Stimulated activated memory B cell treated with anti-CD40 and anti-IgM and Interleukin-4, amounts not matched to agents 10 μg/mL and 1 μg/mL and 100 μg/mL, for 72 hours (primary cell): ENCODE results near the gene FGD2.

Experiments
- ATAC-seq: fragments of 150-1000 bp; cut with Tn5 transposase; 2 replicates; pipeline ENCODE4 v1.10.0; 2021
- H3K27ac Mint-ChIP-seq: one replicate; pipeline ENCODE4 v1.8.0; 2022; ENCODE audit warnings: mild to moderate bottlenecking, mixed read lengths
- H3K27me3 Mint-ChIP-seq: one replicate; pipeline ENCODE4 v1.8.0; 2022; ENCODE audit warnings: mixed read lengths
- H3K36me3 Mint-ChIP-seq: one replicate; pipeline ENCODE4 v1.8.0; 2022; ENCODE audit warnings: mixed read lengths
- H3K4me1 Mint-ChIP-seq: one replicate; pipeline ENCODE4 v1.8.0; 2022; ENCODE audit warnings: mixed read lengths
- H3K4me3 Mint-ChIP-seq: one replicate; pipeline ENCODE4 v1.8.0; 2022; ENCODE audit warnings: mild to moderate bottlenecking, moderate library complexity, mixed read lengths
- H3K9me3 Mint-ChIP-seq: one replicate; pipeline ENCODE4 v1.8.0; 2022; ENCODE audit warnings: mixed read lengths

Gene FGD2, protein sequence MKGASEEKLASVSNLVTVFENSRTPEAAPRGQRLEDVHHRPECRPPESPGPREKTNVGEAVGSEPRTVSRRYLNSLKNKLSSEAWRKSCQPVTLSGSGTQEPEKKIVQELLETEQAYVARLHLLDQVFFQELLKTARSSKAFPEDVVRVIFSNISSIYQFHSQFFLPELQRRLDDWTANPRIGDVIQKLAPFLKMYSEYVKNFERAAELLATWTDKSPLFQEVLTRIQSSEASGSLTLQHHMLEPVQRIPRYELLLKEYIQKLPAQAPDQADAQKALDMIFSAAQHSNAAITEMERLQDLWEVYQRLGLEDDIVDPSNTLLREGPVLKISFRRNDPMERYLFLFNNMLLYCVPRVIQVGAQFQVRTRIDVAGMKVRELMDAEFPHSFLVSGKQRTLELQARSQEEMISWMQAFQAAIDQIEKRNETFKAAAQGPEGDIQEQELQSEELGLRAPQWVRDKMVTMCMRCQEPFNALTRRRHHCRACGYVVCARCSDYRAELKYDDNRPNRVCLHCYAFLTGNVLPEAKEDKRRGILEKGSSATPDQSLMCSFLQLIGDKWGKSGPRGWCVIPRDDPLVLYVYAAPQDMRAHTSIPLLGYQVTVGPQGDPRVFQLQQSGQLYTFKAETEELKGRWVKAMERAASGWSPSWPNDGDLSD

DNA sequence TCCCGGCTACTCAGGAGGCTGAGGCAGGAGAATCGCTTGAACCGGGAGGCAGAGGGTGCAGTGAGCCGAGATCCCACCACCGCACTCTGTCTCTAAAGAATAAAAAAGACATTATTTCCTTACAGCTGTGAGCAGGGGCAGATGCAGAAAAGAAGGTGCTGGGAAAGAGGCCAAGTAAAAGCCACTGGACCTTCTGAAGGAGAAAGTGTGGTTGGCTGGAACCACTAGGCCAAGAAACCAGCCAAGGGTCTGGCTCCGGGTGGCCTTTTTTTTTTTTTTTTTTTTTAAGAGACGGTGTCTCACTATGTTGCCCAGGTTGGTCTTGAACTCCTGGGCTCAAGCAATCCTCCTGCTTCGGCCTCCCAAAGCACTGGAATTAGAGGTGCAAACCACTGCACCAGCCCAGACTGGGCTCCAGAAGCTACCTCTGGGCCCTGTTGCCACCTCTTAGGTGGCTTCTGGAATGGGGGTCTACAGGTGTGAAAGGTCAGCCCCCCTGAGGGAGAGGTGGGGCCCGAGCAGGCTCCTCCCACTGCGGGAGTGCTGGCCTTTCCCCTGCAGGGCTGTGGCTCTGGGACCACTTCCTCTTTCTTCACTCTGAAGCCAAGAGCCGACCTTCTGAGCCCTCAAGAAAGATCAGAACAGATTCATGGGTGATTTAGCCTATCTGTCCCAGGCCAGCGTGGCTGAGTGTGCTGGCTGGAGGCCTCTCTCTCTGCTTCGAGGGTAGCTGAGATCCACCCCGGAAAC lies at the start of gene FGD2:
Gene FGD2 (plus strand): TSS at position 595 of the 750 bp plus-strand sequence. CDS start 163 bp downstream, outside the sequence.
- Mint-ChIP-seq H3K27ac (peak within 1 kb of the TSS; percentile 94), H3K4me3 (peak within 1 kb of the TSS; percentile 97), H3K4me1 (peaks cover 68% of the 10 kb centered on the region), H3K36me3 (peaks cover 16% of the 10 kb centered on the region), H3K9me3 (no peaks in the 10 kb centered on the region), H3K27me3 (no peaks in the 10 kb centered on the region)
- peak; percentile 88 for ATAC-seq

DNA sequence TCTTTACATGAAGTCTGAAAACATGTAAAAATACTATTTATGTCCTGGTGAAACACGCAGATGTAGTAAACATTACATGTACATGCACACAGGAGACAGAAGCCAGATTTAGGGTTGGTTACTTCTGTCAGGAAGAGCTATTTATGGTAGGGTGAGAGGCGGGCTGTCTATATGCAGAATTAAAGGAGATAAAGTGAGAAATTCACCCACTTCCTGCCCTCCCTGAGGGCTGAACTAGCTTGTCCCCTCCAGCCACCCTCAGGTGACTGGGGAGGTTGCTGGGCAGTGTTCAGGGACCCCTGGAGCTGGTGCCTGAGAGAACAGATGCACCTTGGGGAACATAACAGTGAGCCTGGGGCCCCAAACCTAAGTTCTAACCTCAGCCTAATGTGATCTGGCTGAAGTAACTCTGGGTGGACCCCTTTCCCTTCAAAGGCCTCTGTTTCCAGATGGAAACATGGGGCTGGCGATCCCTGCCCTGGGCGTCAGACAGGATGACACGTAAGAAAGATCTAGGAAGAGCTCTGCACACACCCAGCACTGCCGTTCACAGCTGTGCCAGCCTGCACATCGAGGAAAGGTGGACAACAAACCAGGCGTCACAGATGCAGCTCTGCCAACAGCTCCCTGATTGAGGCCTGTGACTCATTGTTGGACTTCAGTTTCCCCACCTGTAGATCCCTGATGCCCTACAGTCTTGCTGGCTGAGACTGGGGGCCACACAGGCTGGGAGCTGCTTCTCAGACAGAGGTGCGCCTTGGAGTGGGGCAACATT lies 49.6 kb upstream of the FGD2 start:
- no peaks in the 10 kb centered on the region for H3K9me3 Mint-ChIP-seq
- no peak overlapping the region for H3K27ac Mint-ChIP-seq
- H3K4me3 Mint-ChIP-seq = no peak overlapping the region
- peaks cover 21% of the 10 kb centered on the region for H3K4me1 Mint-ChIP-seq
- no peaks in the 10 kb centered on the region for H3K27me3 Mint-ChIP-seq
- no peaks in the 10 kb centered on the region for H3K36me3 Mint-ChIP-seq
- ATAC-seq = no peak

DNA sequence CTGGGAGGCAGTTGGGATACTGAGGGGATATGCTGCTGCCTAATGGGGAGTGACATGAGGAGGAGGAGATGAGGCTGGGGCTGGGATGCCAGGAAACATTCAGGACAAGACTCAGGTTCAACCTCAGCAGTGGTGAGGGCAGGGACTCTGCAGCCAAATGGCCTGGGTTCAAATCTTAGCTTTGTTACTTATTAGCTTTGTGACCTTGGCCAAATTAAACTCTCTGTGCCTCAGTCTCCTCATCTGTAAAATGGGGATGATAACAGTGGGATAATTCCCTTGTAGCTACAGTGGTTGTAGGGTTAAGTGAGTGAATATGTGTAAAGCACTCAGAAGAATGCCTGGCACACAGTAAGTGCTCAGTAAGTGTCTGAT lies 49.0 kb upstream of the FGD2 start:
- ATAC-seq = no peak
- Mint-ChIP-seq H3K36me3 (no peaks in the 10 kb centered on the region), H3K4me1 (peaks cover 21% of the 10 kb centered on the region), H3K9me3 (no peaks in the 10 kb centered on the region), H3K27ac (no peak overlapping the region), H3K4me3 (no peak overlapping the region), H3K27me3 (no peaks in the 10 kb centered on the region)

DNA sequence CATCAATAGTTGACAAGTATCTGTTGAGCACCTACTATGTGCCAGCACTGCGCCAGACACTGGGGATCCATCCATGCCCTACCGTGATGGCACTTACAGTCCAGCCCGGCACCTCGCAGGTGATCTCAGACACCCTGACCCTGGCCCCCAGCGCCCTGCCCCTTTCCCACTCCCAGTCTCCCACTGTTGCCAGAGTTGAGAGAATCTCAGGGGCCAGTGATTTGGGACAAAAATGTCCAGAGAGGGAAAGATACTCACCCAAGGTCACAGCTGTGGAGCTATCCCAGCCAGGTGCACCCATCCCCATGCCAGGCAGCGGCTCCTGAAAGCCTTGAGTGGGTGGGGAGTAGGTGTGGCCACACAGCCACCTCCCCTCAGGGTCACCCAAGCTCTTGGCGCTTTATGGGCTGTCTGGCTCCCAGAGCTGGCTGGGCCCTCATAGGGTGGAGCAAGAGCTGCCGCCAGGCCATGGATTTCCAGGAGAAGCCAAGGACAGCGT lies 47.6 kb upstream of the FGD2 start:
- H3K27ac Mint-ChIP-seq = no peak overlapping the region
- ATAC-seq = no peak
- no peaks in the 10 kb centered on the region for H3K36me3 Mint-ChIP-seq
- H3K27me3 Mint-ChIP-seq = no peaks in the 10 kb centered on the region
- no peaks in the 10 kb centered on the region for H3K9me3 Mint-ChIP-seq
- H3K4me1 Mint-ChIP-seq = peaks cover 31% of the 10 kb centered on the region
- no peak overlapping the region for H3K4me3 Mint-ChIP-seq

DNA sequence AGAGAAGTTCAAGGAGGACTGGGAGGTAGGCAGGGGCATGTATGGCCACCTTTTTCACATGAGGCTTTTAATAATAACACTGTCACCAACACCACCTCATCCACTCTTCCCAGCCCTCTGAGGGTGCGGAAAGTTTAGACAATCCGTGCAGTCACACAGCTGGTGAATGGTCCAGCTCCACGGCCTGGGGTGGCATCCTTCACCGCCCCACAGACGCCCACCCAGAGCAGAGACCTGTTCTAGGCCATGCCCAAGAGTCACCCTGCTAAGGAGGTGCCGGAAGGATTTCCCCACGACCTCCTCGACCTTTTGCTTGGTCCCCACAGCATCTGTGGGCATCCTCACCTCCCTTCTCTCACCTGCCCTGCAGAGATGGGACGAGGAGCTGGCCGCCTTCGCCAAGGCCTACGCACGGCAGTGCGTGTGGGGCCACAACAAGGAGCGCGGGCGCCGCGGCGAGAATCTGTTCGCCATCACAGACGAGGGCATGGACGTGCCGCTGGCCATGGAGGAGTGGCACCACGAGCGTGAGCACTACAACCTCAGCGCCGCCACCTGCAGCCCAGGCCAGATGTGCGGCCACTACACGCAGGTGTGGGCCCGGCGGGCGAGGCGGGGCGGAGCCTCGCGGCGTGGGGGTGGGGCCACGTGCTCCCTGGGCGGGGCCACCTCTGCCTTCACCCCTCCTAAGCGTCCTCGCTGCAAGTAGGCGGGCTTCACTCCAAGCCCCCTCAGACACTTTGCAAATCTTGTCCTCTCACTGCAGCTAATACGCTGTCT lies 46.5 kb upstream of the FGD2 start:
- H3K36me3 Mint-ChIP-seq = no peaks in the 10 kb centered on the region
- no peak overlapping the region for H3K4me3 Mint-ChIP-seq
- no peak for ATAC-seq
- peaks cover 42% of the 10 kb centered on the region for H3K4me1 Mint-ChIP-seq
- H3K9me3 Mint-ChIP-seq = no peaks in the 10 kb centered on the region
- H3K27me3 Mint-ChIP-seq = no peaks in the 10 kb centered on the region
- no peak overlapping the region for H3K27ac Mint-ChIP-seq

DNA sequence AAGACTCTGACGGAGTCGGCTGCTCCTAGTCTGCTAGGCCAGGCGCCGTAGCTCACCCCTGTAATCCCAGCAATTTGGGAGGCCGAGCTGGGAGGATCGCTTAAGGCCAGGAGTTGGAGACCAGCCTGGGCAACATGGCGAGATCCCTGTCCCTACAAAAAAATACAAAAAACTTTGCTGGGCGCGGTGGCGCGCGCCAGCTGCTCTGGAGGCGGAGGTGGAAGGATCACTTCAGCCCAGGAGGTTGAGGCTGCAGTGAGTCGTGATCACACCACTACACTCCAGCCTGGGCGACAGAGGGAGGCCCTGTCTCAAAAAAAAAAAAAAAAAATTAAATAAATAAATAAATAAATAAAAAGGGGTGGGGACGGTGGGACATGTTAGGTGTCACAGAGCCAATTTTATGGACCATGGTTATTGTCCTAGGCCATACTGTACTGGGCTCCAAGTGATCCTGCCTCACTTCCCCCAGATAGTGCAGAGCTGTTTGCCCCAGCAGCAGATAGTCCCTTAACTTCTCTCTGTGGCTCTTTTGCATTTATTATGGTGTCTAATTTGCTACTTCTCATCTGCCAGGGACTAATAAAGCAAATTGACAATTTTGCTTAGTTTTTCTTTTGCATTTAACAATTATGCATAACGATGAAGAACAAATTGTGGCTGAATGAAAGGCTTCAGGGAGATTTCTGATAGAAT lies 45.8 kb upstream of the FGD2 start:
- Mint-ChIP-seq H3K4me3 (no peak overlapping the region), H3K27ac (no peak overlapping the region), H3K36me3 (no peaks in the 10 kb centered on the region), H3K9me3 (no peaks in the 10 kb centered on the region), H3K4me1 (peaks cover 42% of the 10 kb centered on the region), H3K27me3 (no peaks in the 10 kb centered on the region)
- no peak for ATAC-seq

DNA sequence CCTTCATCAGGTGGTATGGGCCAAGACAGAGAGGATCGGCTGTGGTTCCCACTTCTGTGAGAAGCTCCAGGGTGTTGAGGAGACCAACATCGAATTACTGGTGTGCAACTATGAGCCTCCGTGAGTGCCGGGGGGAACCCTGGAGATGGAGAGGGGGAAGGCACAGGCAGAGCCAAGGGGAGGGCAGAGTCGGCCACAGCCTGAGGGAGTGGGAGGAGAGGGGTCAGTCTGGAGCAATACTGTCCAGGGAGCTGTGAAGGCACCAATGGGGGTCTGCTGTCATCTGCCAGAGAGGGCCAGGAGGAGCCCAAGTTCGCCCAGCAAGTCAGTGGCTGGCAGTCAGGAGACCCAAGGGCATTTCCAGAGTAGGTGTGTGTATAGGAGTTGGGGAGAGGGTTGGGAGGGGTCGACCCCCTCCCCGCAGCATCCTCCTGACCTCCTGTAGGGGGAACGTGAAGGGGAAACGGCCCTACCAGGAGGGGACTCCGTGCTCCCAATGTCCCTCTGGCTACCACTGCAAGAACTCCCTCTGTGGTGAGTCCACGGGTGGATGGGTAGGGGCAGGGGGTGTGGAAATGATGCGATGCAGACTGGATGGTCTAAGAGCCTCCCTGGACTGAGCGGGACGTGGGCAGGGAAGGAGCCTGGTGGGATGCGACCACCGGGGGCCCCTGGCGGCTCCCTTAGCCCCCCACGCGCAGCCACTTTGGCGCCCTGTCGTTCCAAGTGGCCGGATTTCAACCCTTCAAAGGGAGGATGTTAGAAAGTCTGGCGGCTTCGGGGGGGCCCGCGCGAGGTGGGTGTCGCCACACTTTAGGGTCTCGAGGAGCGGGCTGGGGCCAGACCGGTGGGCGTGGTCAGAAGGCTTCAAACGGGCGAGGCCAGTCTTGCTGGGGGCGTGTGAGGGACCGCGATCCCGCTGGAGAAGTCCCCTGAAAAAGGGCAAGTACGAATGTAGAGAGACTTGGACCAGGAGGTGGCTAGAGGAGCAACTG lies 43.7 kb upstream of the FGD2 start:
- Mint-ChIP-seq H3K4me1 (peaks cover 33% of the 10 kb centered on the region), H3K27ac (peak overlapping the region; percentile 70), H3K4me3 (no peak overlapping the region), H3K36me3 (no peaks in the 10 kb centered on the region), H3K27me3 (no peaks in the 10 kb centered on the region), H3K9me3 (no peaks in the 10 kb centered on the region)
- no peak for ATAC-seq

DNA sequence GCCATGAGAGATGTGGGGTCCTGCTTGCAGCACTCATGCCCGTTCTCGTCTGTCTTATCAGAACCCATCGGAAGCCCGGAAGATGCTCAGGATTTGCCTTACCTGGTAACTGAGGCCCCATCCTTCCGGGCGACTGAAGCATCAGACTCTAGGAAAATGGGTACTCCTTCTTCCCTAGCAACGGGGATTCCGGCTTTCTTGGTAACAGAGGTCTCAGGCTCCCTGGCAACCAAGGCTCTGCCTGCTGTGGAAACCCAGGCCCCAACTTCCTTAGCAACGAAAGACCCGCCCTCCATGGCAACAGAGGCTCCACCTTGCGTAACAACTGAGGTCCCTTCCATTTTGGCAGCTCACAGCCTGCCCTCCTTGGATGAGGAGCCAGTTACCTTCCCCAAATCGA lies 42.6 kb upstream of the FGD2 start:
- Mint-ChIP-seq H3K4me1 (peaks cover 33% of the 10 kb centered on the region), H3K36me3 (peaks cover under 1% of the 10 kb centered on the region), H3K27ac (peak overlapping the region; percentile 70), H3K27me3 (no peaks in the 10 kb centered on the region), H3K4me3 (peak overlapping the region; percentile 44), H3K9me3 (no peaks in the 10 kb centered on the region)
- ATAC-seq = peak; percentile 68

DNA sequence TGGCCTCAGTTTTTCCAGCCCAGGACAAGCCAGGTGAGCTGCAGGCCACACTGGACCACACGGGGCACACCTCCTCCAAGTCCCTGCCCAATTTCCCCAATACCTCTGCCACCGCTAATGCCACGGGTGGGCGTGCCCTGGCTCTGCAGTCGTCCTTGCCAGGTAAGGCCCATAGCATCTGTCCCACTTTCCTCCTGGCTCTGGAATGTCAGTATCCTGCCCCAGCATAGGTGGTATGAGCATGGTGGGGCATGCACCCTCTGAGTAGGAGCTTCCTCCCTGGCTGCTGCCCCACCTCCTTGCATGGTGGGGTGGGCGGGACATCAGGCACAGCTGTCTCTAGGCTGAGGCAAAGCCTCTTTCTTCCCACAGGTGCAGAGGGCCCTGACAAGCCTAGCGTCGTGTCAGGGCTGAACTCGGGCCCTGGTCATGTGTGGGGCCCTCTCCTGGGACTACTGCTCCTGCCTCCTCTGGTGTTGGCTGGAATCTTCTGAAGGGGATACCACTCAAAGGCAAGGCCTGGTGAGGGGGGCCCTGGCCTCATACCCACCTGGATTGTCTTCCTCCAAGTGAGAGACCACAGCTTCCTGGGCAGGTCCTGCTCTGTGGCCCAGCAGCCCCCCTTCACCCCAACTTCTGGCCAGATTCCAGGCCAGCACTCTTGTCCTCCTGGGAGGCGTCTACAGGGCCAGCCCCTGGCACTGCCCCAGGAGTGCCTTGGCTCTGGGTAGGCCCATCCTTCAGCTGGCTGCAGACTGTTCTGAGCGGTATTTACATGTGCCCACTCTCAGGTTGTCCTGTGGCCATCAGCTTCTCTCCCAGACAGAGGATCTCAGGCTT lies 41.8 kb upstream of the FGD2 start:
- peak overlapping the region; percentile 40 for H3K4me3 Mint-ChIP-seq
- peaks cover 9% of the 10 kb centered on the region for H3K36me3 Mint-ChIP-seq
- ATAC-seq = peak; percentile 71
- H3K4me1 Mint-ChIP-seq = peaks cover 33% of the 10 kb centered on the region
- H3K9me3 Mint-ChIP-seq = no peaks in the 10 kb centered on the region
- peak overlapping the region; percentile 70 for H3K27ac Mint-ChIP-seq
- no peaks in the 10 kb centered on the region for H3K27me3 Mint-ChIP-seq

DNA sequence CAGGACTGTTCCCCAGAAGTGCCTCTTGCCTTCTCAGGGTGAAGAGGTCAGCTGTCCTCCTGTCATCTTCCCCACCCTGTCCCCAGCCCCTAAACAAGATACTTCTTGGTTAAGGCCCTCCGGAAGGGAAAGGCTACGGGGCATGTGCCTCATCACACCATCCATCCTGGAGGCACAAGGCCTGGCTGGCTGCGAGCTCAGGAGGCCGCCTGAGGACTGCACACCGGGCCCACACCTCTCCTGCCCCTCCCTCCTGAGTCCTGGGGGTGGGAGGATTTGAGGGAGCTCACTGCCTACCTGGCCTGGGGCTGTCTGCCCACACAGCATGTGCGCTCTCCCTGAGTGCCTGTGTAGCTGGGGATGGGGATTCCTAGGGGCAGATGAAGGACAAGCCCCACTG lies 41.1 kb upstream of the FGD2 start:
- no peaks in the 10 kb centered on the region for H3K27me3 Mint-ChIP-seq
- no peaks in the 10 kb centered on the region for H3K9me3 Mint-ChIP-seq
- no peak for ATAC-seq
- H3K4me1 Mint-ChIP-seq = peaks cover 33% of the 10 kb centered on the region
- no peak overlapping the region for H3K4me3 Mint-ChIP-seq
- peaks cover 12% of the 10 kb centered on the region for H3K36me3 Mint-ChIP-seq
- peak overlapping the region; percentile 70 for H3K27ac Mint-ChIP-seq

DNA sequence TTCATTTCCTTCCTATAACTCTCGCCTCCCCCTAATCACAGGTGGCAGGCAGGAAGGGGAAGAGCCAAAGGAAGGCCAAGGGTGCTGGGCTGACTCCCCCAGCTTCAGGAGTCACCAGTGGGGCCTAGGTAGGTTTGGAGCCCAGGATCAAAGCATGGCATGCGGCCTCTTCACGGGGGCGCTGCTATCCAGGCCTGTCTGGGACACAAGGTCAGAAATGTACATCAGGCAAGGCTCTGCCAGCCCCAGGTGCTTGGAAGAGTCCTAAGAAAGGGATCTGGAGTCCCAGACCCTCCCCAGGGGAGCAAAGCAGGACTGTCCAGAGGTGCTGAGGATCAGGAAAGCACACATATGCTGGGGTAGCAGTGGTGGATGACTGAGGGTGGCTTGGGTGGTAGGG lies 40.5 kb upstream of the FGD2 start:
- Mint-ChIP-seq H3K36me3 (peaks cover 16% of the 10 kb centered on the region), H3K9me3 (no peaks in the 10 kb centered on the region), H3K4me1 (peaks cover 33% of the 10 kb centered on the region), H3K27me3 (no peaks in the 10 kb centered on the region), H3K4me3 (no peak overlapping the region), H3K27ac (peak overlapping the region; percentile 70)
- ATAC-seq = no peak

DNA sequence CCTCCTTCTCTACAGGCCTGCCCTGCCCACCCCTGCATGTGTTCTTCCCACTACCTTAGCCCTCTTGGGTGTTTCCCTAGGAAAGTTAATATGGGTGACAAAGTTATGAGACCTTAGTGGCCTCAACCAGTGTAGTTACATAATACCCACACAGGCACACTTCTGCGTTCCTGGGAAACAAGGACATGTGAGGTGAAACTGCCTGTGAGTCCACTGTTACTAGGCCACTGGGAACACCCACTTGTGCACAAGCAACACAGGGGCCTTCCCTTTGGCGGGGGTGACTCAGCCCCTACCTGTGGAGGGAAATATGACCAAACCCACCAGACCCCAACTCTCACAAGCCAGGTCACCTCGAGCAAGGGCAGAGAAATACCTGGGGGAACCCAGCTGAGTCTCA lies 38.2 kb upstream of the FGD2 start:
- Mint-ChIP-seq H3K4me3 (no peak overlapping the region), H3K9me3 (no peaks in the 10 kb centered on the region), H3K27me3 (no peaks in the 10 kb centered on the region), H3K4me1 (peaks cover 28% of the 10 kb centered on the region), H3K27ac (no peak overlapping the region), H3K36me3 (peaks cover 36% of the 10 kb centered on the region)
- ATAC-seq = no peak
